Measurements from ENCODE around the gene FOXRED2.
"Not testable (repeated sequence)": the region's sequence is repeated elsewhere in the genome, so short reads cannot be mapped to it uniquely, and the experiment has no call there.

The FOXRED2 gene

DNA sequence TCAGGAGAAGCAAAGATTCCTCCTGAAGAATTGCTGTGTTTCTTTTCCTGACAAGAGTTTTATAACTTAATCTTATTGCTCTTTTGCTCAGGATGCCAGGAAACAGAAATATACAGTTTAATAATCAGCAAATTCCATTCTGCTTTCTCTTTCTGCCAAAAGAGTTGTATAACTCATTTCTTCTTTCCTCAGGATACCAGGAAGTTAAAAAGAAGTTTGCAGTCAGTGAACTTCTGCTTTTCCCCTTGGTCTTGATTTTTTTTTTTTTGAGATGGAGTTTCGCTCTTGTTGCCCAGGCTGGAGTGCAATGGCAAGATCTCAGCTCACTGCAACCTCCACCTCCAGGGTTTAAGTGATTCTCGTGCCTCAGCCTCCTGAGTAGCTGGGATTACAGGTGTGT, 13.1 kb upstream of the FOXRED2 start:
- H2BK15ac ChIP-seq (ENCODE audit: low read length); H3K4me2 ChIP-seq (ENCODE audit: insufficient read depth, low read length, poor library complexity, severe bottlenecking); H3K4ac ChIP-seq (ENCODE audit: low read length); H3K27ac ChIP-seq (replicated peaks; ENCODE audit: low read length); H3K18ac ChIP-seq (ENCODE audit: low read length); H3K79me1 ChIP-seq (ENCODE audit: low read depth, low read length); H2BK5ac ChIP-seq (ENCODE audit: low read length); H2AFZ ChIP-seq (ENCODE audit: low read length); H2BK12ac ChIP-seq (ENCODE audit: low read length); H2BK120ac ChIP-seq (ENCODE audit: low read depth, low read length); H3K9me3 ChIP-seq (replicated peaks in 1 of 2; ENCODE audit: control insufficient read depth in 2 of 2, insufficient read depth in 1 of 2, low read depth in 1 of 2, low read length in 2 of 2); H4K91ac ChIP-seq (ENCODE audit: low read depth, low read length, poor library complexity); H3K23ac ChIP-seq (ENCODE audit: low read depth, low read length, poor library complexity); H3K14ac ChIP-seq (ENCODE audit: low read length); DNase-seq (ENCODE audit: low spot score); H3K4me3 ChIP-seq (ENCODE audit: low read length in 2 of 2); H3K9ac ChIP-seq (ENCODE audit: low read depth, low read length, poor library complexity); H4K8ac ChIP-seq (ENCODE audit: low read depth, low read length); H3K27me3 ChIP-seq (ENCODE audit: control insufficient read depth in 3 of 3, insufficient read depth in 3 of 3, low read depth in 1 of 3, low read length in 3 of 3); H2AK5ac ChIP-seq (ENCODE audit: low read depth, low read length); H3K4me1 ChIP-seq (ENCODE audit: control insufficient read depth in 2 of 2, insufficient read depth in 1 of 2, low read depth in 1 of 2, low read length in 2 of 2): not testable (repeated sequence)
- WGBS, 2 donors (ENCODE audit: extremely low coverage in 2 of 2, insufficient read length in 2 of 2, insufficient replicate concordance in 1 of 2): no CpG with 5 or more reads among the region's 2 CpGs
- H3K36me3 ChIP-seq (replicated peaks in 1 of 2; ENCODE audit: control insufficient read depth in 2 of 2, insufficient read depth in 2 of 2, low read length in 2 of 2): peaks cover 73 to 99% of the 10 kb centered on the region in 2 donors

DNA sequence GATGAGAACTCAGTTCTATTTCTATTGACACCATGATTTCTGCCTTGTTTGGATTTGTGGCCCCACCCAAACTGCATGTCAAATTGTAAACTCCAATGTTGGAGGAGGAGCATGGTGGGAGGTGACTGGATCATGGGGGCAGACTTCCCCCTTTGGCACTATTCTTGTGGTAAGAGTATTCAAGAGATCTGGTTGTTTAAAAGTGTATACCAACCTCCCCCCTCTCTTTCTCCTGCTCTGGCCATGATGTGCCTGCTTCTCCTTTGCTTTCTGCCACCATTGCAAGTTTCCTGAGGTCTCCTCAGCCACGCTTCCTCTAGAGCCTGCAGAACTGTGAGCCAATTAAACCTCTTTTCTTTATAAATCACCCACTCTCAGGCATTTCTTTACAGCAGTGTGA, 7.9 kb upstream of the FOXRED2 start:
- H4K8ac ChIP-seq (ENCODE audit: low read depth, low read length): no peak overlapping the region
- no peak overlapping the region for H4K91ac ChIP-seq (ENCODE audit: low read depth, low read length, poor library complexity)
- no peak overlapping the region for H2BK12ac ChIP-seq (ENCODE audit: low read length)
- no peak overlapping the region for H3K4me3 ChIP-seq (ENCODE audit: low read length in 2 of 2)
- H3K9me3 ChIP-seq (replicated peaks in 1 of 2; ENCODE audit: control insufficient read depth in 2 of 2, insufficient read depth in 1 of 2, low read depth in 1 of 2, low read length in 2 of 2): peaks cover 0 to 1% of the 10 kb centered on the region in 2 donors
- H2BK120ac ChIP-seq (ENCODE audit: low read depth, low read length): no peak overlapping the region
- H3K36me3 ChIP-seq (replicated peaks in 1 of 2; ENCODE audit: control insufficient read depth in 2 of 2, insufficient read depth in 2 of 2, low read length in 2 of 2): peaks cover 70 to 95% of the 10 kb centered on the region in 2 donors
- H3K9ac ChIP-seq (ENCODE audit: low read depth, low read length, poor library complexity): no peak overlapping the region
- no peak overlapping the region for H3K18ac ChIP-seq (ENCODE audit: low read length)
- H3K27me3 ChIP-seq (ENCODE audit: control insufficient read depth in 3 of 3, insufficient read depth in 3 of 3, low read depth in 1 of 3, low read length in 3 of 3): no peaks in the 10 kb centered on the region
- no peak for DNase-seq (ENCODE audit: low spot score)
- H2AK5ac ChIP-seq (ENCODE audit: low read depth, low read length): no peak overlapping the region
- H3K23ac ChIP-seq (ENCODE audit: low read depth, low read length, poor library complexity): no peak overlapping the region
- H3K4me1 ChIP-seq (ENCODE audit: control insufficient read depth in 2 of 2, insufficient read depth in 1 of 2, low read depth in 1 of 2, low read length in 2 of 2): no peaks in the 10 kb centered on the region
- no CpG with 5 or more reads among the region's 1 CpG for WGBS, 2 donors (ENCODE audit: extremely low coverage in 2 of 2, insufficient read length in 2 of 2, insufficient replicate concordance in 1 of 2)
- no peak overlapping the region for H3K27ac ChIP-seq (replicated peaks; ENCODE audit: low read length)
- no peak overlapping the region for H2AFZ ChIP-seq (ENCODE audit: low read length)
- H3K14ac ChIP-seq (ENCODE audit: low read length): no peak overlapping the region
- H2BK5ac ChIP-seq (ENCODE audit: low read length): no peak overlapping the region
- H3K79me1 ChIP-seq (ENCODE audit: low read depth, low read length): no peaks in the 10 kb centered on the region
- H3K4me2 ChIP-seq (ENCODE audit: insufficient read depth, low read length, poor library complexity, severe bottlenecking): no peak overlapping the region
- no peak overlapping the region for H3K4ac ChIP-seq (ENCODE audit: low read length)
- H2BK15ac ChIP-seq (ENCODE audit: low read length): no peak overlapping the region

DNA sequence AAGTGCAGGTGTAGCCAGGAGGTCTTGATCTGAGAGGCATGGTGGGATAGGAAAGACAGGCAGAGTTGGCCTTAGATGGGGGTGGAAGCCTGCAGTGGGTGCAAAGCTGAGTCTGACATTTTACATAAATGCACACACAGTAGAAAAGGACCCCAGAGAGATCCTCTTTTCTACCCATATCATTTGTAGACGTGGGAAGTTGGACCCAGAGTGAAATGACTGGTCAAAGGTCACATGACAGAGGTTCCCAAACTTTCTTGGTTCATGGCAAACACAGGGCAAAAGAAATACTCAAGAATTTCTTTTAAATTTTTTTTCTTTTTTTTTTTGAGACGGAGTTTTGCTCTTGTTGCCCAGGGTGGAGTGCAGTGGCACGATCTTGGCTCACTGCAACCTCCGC, 6.2 kb upstream of the FOXRED2 start:
- no peak overlapping the region for H4K91ac ChIP-seq (ENCODE audit: low read depth, low read length, poor library complexity)
- no peak overlapping the region for H2BK5ac ChIP-seq (ENCODE audit: low read length)
- no peak overlapping the region for H3K9ac ChIP-seq (ENCODE audit: low read depth, low read length, poor library complexity)
- H3K27ac ChIP-seq (replicated peaks; ENCODE audit: low read length): no peak overlapping the region
- H3K4me3 ChIP-seq (ENCODE audit: low read length in 2 of 2): no peak overlapping the region
- H3K14ac ChIP-seq (ENCODE audit: low read length): no peak overlapping the region
- peaks cover 52 to 80% of the 10 kb centered on the region in 2 donors for H3K36me3 ChIP-seq (replicated peaks in 1 of 2; ENCODE audit: control insufficient read depth in 2 of 2, insufficient read depth in 2 of 2, low read length in 2 of 2)
- no peak overlapping the region for H2BK12ac ChIP-seq (ENCODE audit: low read length)
- no peak overlapping the region for H3K4me2 ChIP-seq (ENCODE audit: insufficient read depth, low read length, poor library complexity, severe bottlenecking)
- no peak overlapping the region for H2AFZ ChIP-seq (ENCODE audit: low read length)
- no CpG with 5 or more reads among the region's 4 CpGs for WGBS, 2 donors (ENCODE audit: extremely low coverage in 2 of 2, insufficient read length in 2 of 2, insufficient replicate concordance in 1 of 2)
- peaks cover 0 to 1% of the 10 kb centered on the region in 2 donors for H3K9me3 ChIP-seq (replicated peaks in 1 of 2; ENCODE audit: control insufficient read depth in 2 of 2, insufficient read depth in 1 of 2, low read depth in 1 of 2, low read length in 2 of 2)
- no peaks in the 10 kb centered on the region for H3K4me1 ChIP-seq (ENCODE audit: control insufficient read depth in 2 of 2, insufficient read depth in 1 of 2, low read depth in 1 of 2, low read length in 2 of 2)
- H2AK5ac ChIP-seq (ENCODE audit: low read depth, low read length): no peak overlapping the region
- no peak overlapping the region for H3K4ac ChIP-seq (ENCODE audit: low read length)
- H3K23ac ChIP-seq (ENCODE audit: low read depth, low read length, poor library complexity): no peak overlapping the region
- no peak overlapping the region for H4K8ac ChIP-seq (ENCODE audit: low read depth, low read length)
- H3K27me3 ChIP-seq (ENCODE audit: control insufficient read depth in 3 of 3, insufficient read depth in 3 of 3, low read depth in 1 of 3, low read length in 3 of 3): no peaks in the 10 kb centered on the region
- no peaks in the 10 kb centered on the region for H3K79me1 ChIP-seq (ENCODE audit: low read depth, low read length)
- H2BK15ac ChIP-seq (ENCODE audit: low read length): no peak overlapping the region
- DNase-seq (ENCODE audit: low spot score): no peak
- no peak overlapping the region for H2BK120ac ChIP-seq (ENCODE audit: low read depth, low read length)
- no peak overlapping the region for H3K18ac ChIP-seq (ENCODE audit: low read length)

DNA sequence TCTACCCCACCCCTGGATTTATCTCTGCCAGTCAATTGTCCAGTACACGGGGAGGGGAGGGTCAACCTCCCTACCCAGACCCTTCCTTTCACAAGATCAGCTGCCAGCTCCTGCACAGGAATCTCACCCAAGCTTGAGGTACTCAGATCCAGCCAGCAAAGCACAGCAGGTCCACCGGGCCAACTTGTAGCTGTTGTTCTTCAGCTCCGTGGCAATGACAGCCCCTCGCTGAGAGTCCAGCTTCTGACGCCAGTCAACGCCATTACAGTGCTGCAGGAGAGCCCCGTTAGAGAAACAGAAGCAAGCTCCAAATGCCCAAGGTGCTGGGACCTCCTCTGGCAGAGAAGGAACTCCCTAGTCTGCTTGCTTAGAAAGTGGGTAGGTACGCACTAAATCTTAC, 5.5 kb upstream of the FOXRED2 start:
- Histone ChIP-seq H3K4me3 (ENCODE audit: low read length in 2 of 2) (no peak overlapping the region), H3K79me1 (ENCODE audit: low read depth, low read length) (no peaks in the 10 kb centered on the region), H3K9ac (ENCODE audit: low read depth, low read length, poor library complexity) (no peak overlapping the region), H4K8ac (ENCODE audit: low read depth, low read length) (no peak overlapping the region), H2AK5ac (ENCODE audit: low read depth, low read length) (no peak overlapping the region), H2BK12ac (ENCODE audit: low read length) (no peak overlapping the region), H3K27me3 (ENCODE audit: control insufficient read depth in 3 of 3, insufficient read depth in 3 of 3, low read depth in 1 of 3, low read length in 3 of 3) (no peaks in the 10 kb centered on the region), H3K4ac (ENCODE audit: low read length) (no peak overlapping the region), H2BK120ac (ENCODE audit: low read depth, low read length) (no peak overlapping the region), H4K91ac (ENCODE audit: low read depth, low read length, poor library complexity) (no peak overlapping the region), H3K27ac (replicated peaks; ENCODE audit: low read length) (no peak overlapping the region), H3K18ac (ENCODE audit: low read length) (no peak overlapping the region), H3K4me1 (ENCODE audit: control insufficient read depth in 2 of 2, insufficient read depth in 1 of 2, low read depth in 1 of 2, low read length in 2 of 2) (peaks cover under 1 to 3% of the 10 kb centered on the region in 2 donors), H3K4me2 (ENCODE audit: insufficient read depth, low read length, poor library complexity, severe bottlenecking) (no peak overlapping the region), H3K9me3 (replicated peaks in 1 of 2; ENCODE audit: control insufficient read depth in 2 of 2, insufficient read depth in 1 of 2, low read depth in 1 of 2, low read length in 2 of 2) (peaks cover 1 to 3% of the 10 kb centered on the region in 2 donors), H3K14ac (ENCODE audit: low read length) (no peak overlapping the region), H3K36me3 (replicated peaks in 1 of 2; ENCODE audit: control insufficient read depth in 2 of 2, insufficient read depth in 2 of 2, low read length in 2 of 2) (peaks cover 49 to 73% of the 10 kb centered on the region in 2 donors), H2AFZ (ENCODE audit: low read length) (no peak overlapping the region), H3K23ac (ENCODE audit: low read depth, low read length, poor library complexity) (no peak overlapping the region), H2BK15ac (ENCODE audit: low read length) (no peak overlapping the region), H2BK5ac (ENCODE audit: low read length) (no peak overlapping the region)
- no CpG with 5 or more reads among the region's 8 CpGs for WGBS, 2 donors (ENCODE audit: extremely low coverage in 2 of 2, insufficient read length in 2 of 2, insufficient replicate concordance in 1 of 2)
- no peak for DNase-seq (ENCODE audit: low spot score)

All from neuronal stem cell (in vitro differentiated cells).